Measurements from ENCODE around the gene SNRNP70.
A peak's percentile ranks its signal among the peaks of the same experiment; 100 is the strongest.
"Not testable (repeated sequence)": the region's sequence is repeated elsewhere in the genome, so short reads cannot be mapped to it uniquely, and the experiment has no call there.

SNRNP70 gene, protein sequence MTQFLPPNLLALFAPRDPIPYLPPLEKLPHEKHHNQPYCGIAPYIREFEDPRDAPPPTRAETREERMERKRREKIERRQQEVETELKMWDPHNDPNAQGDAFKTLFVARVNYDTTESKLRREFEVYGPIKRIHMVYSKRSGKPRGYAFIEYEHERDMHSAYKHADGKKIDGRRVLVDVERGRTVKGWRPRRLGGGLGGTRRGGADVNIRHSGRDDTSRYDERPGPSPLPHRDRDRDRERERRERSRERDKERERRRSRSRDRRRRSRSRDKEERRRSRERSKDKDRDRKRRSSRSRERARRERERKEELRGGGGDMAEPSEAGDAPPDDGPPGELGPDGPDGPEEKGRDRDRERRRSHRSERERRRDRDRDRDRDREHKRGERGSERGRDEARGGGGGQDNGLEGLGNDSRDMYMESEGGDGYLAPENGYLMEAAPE

GRCh38 chr19:49085020-49085867 is at the start of gene SNRNP70:
TSS of gene SNRNP70 (plus strand) at chr19:49085451. CDS start at chr19:49086415, 964 bp downstream.
- DNase-seq (ENCODE audit: low spot score), result peak; percentile 100

GRCh38 chr19:49036815-49037214 is 48.4 kb upstream of the SNRNP70 start, which contains the start of gene CGB1:
TSS of gene CGB1 (minus strand) at chr19:49036895. CDS start at chr19:49036711, 184 bp downstream.
- DNase-seq (ENCODE audit: low spot score), result not testable (repeated sequence)

- DNase-seq (ENCODE audit: low spot score), result not testable (repeated sequence)
Measured at GRCh38 chr19:49038111-49038510, 47.1 kb upstream of the SNRNP70 start.

DNA sequence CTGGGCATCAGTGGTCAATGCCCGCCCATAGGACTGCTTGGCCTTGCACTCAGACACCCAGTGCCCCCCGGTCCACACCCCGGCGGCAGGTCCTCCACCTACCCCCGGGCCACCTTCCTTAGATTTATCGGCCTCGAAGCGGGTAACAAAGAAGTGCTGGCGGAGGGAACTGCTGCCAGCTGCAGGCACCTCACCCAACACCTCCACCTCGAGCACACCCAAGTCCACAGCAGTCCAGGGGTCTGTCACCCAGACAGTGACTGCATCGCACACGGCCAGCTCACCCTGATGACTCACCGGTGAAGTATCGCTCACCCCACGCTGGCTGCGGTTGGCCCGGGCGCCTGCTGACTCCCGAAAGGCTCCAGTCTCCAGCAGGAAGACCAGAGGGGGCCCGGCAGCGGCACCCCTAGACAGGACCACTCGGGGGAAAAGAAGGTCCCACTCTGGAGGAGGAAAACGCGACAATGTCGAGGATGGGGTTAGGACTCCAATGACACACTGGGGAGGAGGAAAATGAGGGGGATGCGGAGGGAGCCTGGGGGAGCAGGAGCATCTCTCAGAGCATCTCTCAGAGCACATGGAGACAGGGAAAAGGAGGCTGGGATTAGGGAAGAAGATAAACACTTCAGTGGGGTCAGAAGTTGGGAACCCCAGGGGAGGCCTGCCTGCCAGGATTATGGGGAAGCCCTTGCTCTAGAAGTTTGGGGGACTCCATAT is 46.5 kb upstream of the SNRNP70 start:
- DNase-seq (ENCODE audit: low spot score), result peak; percentile 78

DNA sequence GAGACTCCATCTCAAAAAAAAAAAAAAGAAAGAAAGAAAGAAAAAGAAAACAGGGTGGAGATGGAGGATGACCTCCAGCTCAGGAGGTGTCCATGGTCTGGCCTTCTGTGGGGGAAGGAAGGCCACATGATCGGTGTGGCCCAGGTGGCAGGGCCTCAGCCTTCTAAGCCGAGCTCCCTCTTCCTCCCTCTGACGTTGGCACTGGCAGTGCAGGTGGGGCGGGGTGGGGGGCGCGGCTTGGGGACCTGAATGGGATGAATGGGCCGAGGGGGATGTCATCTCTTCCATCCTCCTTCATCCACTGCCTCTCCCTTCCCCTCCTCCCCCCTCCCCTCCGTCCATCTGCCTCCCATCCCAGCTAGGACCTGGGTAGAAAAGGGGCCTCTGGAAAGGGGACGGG is 45.5 kb upstream of the SNRNP70 start:
- DNase-seq (ENCODE audit: low spot score), result not testable (repeated sequence)

DNA sequence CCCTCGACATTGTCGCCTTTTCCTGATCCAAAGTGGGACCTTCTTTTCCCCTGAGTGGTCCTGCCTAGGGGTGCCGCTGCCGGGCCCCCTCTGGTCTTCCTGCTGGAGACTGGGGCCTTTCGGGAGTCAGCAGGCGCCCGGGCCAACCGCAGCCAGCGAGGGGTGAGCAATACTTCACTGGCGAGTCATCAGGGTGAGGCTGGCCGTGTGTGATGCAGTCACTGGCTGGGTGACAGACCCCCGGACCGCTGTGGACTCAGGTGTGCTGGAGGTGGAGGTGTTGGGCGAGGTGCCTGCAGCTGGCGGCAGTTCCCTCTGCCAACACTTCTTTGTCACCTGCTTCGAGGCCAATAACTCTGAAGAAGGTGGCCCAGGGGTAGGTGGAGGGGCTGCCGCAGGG is 43.1 kb upstream of the SNRNP70 start:
- peak; percentile 37 for DNase-seq (ENCODE audit: low spot score)

- DNase-seq (ENCODE audit: low spot score), result not testable (repeated sequence)
Measured at GRCh38 chr19:49042666-49043065, 42.6 kb upstream of the SNRNP70 start.

GRCh38 chr19:49043548-49043947 is 41.7 kb upstream of the SNRNP70 start, which contains the start of gene CGB5:
TSS of gene CGB5 (plus strand) at chr19:49043848. CDS start at chr19:49044210, 362 bp downstream.
- DNase-seq (ENCODE audit: low spot score), result not testable (repeated sequence)

DNA sequence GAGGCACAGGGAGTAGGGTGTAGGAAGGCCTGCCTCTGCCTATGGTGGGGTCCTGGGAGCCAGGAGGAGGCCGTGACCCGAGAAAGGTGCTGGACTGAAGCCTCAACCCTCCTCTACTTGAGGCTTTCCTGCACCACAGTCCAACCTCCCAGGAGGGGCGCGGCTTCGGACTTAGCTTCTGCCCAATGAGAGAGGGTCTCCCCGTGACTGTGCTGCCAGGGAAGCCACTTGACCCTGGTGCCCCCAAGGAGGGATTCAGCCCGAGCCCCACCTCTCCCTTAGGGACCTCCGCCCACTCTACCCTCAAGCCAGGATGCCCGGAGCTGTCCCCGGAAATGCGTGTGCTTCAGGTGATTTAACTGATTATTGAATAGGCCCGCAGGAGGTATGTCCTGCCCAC is 36.2 kb upstream of the SNRNP70 start, which contains the start of gene CGB8:
CGB8 (minus strand) TSS at position 101 of the 400 bp plus-strand sequence. CDS start 372 bp downstream, outside the sequence.
- not testable (repeated sequence) for DNase-seq (ENCODE audit: low spot score)

GRCh38 chr19:49049834-49050233 is 35.4 kb upstream of the SNRNP70 start:
- DNase-seq (ENCODE audit: low spot score), result not testable (repeated sequence)

DNA sequence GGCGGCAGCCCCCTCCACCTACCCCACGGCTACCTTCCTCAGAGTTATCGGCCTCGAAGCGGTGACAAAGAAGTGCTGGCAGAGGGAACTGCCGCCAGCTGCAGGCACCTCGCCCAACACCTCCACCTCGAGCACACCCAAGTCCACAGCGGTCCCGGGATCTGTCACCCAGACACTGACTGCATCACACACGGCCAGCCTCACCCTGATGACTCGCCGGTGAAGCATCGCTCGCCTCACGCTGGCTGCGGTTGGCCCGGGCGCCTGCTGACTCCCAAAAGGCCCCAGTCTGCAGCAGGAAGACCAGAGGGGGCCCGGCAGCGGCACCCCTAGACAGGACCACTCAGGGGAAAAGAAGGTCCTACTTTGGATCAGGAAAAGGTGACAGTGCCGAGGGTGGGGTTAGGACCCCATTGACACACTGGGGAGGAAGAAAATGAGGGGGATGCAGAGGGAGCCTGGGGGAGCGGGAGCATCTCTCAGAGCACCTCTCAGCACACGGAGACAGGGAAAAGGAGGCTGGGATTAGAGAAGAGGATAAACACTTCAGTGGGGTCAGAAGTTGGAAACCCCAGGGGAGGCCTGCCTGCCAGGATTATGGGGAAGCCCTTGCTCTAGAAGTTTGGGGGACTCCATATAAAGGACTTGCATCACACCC is 34.7 kb upstream of the SNRNP70 start:
- peak; percentile 61 for DNase-seq (ENCODE audit: low spot score)

DNA sequence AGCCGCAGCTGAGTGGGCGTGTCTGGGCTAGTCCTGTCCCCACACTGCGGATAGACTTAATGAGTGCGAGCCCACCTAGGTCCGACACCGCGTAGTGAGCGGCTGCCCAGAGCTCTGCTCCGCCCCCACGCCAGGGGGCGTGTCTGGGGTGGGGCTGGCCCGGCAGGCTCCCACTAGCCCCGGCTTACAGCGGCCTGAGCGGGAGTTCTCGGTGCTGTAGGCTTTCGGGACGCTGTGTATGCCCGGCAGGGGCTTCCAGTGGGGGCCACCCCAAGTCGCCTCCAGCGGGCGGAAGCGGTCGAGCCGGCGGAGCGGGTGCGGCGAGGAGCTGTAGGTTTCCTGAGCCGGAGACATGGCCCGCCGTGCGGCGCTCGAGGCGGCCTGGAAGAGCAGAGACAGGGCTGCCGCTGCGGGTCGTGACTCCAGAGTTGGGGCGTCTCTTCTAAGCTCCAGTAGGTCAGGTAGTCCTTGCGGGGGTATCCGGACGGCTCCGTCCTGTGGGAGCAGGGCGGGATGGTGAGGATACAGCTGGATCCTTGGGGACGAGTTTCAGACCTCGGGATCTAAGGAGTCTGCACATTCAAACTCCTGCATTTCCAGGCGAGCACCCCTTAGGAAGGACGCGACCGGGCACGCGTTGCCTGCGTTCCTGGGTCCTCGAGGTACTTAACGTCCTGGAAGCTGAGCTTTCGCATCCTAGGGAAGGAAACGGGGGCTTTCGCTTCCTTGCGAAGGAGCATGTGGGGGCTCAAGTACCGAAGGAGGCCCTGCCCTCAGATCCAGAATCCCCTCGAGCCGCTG is 28.9 kb upstream of the SNRNP70 start:
- peak; percentile 52 for DNase-seq (ENCODE audit: low spot score)

DNA sequence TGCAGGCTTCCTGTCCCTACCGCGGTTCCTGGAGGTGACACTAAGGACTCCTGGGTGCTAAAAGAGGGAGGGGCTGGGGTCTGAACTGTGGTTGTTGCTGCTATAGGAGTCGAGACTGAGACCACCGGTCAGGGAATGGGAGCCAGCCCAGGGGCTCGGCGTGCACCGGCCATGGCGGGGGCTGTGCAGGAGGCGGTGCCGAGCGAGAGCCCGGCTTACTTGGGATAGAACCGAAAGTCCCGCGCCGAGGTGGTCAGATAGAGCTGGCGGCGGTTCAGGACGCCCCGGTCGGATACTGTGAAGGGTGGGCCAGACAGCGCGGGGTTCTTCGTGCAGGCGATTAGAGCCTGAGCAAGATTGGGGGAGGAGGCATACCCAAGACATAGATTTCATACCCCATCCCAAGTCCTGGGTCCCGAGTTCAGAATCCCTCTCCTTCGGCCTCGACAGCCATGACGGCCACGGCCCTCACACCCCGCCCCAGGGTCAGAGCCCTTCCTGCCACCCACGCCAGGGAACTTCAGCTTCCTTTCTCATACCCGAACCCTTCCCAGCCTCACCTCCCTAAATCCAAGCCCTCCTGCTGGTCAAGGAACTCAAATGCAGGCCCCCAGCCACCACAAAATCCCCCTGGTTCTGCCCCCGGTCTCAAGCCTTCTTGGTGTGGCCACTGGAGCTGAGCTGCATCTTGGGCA is 28.2 kb upstream of the SNRNP70 start:
- not testable (repeated sequence) for DNase-seq (ENCODE audit: low spot score)

GRCh38 chr19:49057636-49058234 is 27.5 kb upstream of the SNRNP70 start, which contains the start of gene CGB7:
TSS of gene CGB7 (minus strand) at chr19:49057749. CDS start at chr19:49055375, 2,374 bp downstream.
- peak; percentile 64 for DNase-seq (ENCODE audit: low spot score)

DNA sequence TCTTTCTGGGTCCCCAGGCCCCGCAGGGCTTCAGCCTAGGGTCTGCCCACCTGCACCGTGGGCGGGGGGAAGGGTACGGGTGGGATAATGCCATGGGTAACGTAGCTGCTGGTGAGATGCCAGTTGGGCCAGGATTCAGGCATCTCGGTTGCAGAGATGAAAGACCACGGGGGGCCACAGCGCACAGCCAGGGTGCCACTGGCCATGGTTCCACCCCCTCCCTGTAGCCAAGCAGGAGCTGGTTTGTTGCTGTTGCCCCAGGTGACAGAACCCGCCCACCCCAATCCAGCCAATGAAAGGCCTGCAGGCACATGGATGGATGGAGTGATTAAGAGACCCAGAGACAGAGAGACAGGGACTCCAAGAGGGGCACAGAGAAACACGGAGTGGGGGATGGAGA is 26.7 kb upstream of the SNRNP70 start:
- DNase-seq (ENCODE audit: low spot score), result peak; percentile 21

GRCh38 chr19:49059053-49059452 is 26.2 kb upstream of the SNRNP70 start:
- no peak for DNase-seq (ENCODE audit: low spot score)

DNA sequence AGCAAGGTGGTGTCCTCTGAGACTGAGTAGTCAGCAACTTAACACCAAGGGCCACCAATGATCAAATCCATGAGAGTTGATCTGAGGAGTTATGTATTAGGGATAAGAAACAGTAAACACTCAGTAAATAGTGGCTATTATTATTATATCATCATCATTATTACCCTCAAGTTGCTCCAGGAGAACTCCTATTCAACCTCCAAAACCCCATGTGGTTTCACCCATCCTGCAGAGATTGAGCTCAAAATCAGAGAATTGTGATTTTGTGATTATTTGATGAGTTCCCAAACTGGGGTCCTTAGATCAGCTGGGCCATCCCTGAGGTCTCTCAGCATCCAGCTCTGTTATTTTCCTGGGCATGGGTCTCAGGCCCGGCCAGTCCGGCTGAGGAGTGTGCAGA is 24.3 kb upstream of the SNRNP70 start:
- no peak for DNase-seq (ENCODE audit: low spot score)

GRCh38 chr19:49061445-49061844 is 23.8 kb upstream of the SNRNP70 start:
- DNase-seq (ENCODE audit: low spot score), result no peak

DNA sequence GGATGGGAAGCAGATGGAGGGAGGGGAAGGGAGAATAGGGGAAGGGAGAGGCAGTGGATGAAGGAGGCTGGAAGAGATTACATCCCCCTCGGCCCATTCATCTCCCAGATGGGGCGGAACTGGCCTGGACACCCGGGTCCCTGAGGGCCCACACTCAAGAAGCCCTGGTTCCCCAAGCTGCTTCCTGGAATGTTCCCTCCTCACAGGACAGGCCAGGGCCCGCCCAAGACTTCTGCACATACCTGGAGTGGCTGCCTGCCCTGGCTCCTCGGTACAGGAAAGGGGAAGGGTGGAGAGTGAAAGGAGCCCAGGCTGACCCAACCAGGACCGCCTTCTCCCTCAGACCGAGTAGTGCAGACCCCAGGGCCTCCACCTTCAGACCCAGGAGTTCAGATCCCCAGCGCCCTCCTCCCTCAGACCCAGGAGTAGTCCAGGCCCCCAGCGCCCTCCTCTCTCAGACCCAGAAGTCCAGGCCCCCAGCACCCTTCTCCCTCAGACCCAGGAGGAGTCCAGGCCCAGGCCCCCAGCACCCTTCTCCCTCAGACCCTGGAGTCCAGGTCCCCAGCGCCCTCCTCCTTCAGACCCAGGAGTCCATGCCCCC is 21.1 kb upstream of the SNRNP70 start:
- no peak for DNase-seq (ENCODE audit: low spot score)

Measured in kidney tubule cell (primary cell).